Smooth muscle cell of the brain vasculature (primary cell): ENCODE measurements around the gene NR2C1.
"Not testable (repeated sequence)": the region's sequence is repeated elsewhere in the genome, so short reads cannot be mapped to it uniquely, and the experiment has no call there.

Source experiments
- DNase-seq: peaks from one replicate; pipeline ENCODE4 v3.0.0-alpha.2; 2012; ENCODE audit warnings: low read depth, low spot score

Gene NR2C1

DNA sequence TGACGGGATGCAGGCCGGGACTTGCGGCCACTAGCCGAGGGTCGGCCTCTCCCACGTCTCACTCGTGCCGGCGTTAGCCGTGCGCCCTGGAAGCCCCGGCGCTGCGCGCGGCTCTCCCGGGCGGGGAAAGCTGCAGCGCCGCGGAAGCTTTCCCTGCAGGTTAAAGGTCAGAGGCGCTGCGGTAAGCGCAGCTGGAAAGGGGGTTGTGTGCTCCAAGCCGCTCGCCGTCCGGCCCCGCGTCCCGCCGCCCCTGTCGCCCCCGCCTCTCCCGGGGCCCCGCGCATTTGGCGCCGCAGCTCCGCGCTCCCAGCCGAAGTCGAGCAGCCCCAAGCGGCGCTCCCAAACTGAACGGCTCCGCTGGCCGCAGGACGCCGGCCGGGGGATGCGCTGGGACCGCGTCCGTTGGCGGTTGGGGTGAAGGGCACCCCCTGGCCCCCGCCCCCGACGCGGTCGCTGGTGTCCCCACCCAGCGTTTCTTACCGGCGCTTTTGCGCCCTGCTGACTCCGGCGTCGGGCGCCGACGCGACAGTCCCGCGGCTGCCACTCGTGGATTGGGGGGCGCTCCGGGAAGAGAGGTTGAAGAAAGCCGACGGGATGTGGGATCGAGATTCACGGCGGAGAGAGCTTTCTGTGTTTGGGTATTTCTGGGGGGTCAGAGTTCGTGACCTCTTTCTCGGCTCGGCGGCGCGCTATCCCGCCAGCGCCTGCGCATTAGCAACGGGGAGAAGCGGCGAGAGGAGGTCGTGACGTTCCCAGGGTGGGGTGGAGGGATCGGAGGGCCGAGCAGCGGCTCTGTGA lies at the start of gene NR2C1:
Gene NR2C1 (minus strand): TSS at position 719 of the 798 bp plus-strand sequence. CDS start 6,234 bp downstream, outside the sequence.
- peak; percentile 77 for DNase-seq

DNA sequence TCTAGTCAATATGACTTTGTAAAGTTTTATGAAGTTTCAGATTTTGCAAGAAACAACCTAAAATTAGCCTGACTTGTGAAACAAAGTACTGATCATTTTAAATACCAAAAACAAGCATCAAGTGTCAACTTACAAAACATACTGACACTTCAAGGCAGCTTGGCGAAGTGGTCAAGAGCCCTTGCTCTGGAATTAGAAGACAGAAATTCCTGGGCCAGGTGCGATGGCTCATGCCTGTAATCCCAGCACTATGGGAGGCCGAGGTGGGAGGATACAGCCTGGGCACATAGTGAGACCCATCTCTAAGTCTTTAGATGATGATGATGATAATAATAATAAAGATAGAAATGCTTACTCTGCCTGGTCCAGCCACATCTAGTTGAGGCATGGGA lies 45.4 kb upstream of the NR2C1 start:
- DNase-seq: no peak

DNA sequence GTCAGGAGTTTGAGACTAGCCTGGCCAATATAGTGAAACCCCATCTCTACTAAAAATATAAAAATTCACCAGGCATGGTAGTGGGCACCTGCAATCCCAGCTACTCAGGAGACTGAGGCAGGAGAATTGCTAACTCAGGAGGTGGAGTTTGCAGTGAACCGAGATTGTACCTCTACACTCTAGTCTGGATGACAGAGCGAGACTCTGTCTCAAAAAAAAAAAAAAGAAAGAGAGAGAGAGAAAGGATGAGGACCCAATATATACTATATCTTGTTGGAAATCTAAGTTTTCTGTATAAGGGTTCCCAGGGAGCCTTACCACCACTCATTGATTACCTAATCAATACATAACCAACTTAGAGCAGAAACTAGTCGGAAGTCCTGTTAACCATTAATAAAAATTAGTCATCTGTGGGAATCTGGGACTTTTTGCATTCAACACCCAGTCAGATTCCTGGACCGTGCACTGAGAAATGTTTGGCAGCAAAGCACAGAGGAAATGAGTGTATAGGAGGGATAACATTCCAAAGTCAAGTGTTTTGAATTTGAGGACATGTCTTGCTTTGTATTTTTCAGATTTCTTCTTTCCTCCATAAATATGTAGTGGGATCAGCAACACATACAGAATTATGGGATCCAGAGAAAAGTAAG lies 44.8 kb upstream of the NR2C1 start:
- DNase-seq: no peak

DNA sequence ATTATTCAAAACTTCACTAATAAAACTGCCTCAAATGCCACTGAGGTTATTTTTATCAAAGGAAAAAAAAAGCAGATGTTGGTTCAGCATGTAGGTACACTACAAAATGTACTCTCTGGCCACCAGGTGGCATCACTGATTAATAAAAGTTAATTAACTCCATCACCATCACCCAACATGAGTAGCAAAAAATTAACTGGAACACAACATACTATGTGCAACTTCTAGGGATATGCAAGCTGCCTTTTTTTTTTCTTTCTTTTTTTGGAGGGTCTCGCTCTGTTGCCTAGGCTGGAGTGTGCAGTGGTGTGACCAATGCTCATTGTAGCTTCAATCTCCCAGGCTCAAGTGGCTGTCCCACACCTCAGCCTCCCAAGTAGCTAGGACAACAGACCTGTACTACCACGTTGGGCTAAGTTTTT lies 43.8 kb upstream of the NR2C1 start:
- DNase-seq: no peak

DNA sequence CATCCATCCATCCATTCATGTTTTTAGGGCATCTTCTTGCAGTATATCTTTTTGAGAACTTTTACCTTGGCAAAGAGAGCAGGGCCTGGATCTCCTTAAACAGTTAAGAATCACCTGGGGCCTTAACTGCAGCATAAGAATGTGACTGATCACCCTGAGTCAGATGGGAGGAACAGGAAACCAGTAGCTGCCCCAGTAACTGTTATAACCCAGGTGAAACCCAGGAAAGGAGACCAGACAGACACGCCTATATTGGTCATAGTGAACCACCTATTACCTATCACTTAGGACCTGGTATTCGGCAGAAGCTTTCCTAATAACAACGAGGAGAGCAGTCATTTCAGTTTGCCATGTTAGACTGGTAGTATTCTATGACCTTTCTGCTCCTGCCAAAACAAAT lies 43.4 kb upstream of the NR2C1 start:
- DNase-seq: no peak

DNA sequence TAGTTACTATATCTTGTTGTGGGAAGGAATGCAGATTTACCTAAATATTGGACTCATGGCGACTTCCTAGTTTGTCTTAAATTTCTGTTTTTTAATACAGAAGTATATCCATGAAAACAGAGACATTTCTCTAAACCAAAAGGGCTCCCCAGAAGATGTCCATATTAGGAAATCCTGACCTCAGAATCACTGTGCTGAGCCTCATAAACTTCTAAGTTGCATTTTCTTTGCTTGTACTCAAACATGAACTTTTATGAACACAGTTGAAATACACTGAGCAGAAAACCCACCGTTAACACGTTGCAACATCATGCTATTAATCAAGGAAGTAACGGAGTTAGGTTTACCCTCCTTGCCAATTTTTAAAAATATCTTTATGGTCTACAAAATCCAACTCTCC lies 42.9 kb upstream of the NR2C1 start:
- DNase-seq: no peak

DNA sequence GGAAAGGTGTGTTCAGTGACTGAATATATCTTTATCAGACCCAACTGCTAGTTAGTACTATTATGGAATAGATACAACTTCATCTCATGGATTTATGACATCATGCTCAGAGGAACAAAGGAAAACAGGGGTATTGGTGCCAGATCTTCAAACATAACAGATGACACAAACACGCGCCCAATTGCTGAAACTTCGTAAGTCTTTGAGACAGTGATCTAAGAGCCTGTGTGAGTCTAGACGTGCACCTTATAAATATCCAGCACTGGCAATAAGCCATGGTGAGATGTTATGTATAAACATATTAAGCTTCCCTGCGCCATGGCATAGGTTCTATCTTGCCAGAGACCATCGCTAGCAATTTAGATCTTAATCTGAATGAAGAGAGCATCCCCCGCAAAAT lies 42.2 kb upstream of the NR2C1 start:
- no peak for DNase-seq

DNA sequence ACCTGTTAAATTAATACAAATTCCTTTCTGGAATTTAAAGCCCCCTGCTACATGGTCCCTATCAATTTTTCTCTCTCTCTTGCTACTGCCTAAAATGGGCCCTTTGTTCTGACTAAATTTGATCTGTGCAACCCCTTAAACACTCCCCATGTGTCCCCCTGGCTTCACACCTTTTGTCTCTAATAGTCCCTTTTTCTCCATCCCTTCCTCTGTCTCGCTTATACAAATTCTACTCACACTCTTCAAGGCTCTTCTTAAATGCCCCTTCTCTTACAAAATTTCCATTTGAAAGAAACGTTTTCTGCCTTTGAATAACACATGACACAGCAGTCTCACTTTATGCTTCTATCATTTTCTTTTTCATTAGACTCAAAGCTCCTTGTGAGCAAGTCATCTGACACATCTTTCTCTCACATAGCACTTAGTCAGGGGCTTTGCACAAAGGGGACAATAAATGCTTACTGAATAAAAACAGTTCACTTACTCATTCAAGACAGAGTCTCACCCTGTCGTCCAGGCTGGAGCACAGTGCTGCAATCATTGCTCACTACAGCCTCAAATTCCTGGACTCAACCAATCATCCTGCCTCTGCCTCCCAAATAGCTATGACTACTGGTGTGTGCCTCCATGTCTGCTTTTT lies 41.5 kb upstream of the NR2C1 start:
- DNase-seq: no peak

DNA sequence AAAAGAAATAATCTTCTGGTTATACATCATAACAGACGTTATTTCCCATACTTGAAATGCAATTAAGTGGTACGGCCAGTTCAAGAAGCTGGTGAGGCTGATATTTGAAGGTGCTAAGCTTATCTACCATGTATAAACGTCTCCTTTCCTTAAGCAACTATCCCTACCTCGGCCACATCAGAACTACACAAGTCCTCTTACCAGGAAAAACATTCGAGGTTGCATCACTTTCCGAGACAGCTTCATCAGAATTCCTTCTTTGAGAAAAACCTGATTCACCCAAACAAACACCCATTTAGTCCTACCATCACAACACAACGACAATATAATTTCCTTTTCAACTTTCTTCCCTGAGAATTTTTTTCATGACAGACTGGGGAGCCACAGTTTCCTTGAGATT lies 33.9 kb upstream of the NR2C1 start:
- DNase-seq: no peak

DNA sequence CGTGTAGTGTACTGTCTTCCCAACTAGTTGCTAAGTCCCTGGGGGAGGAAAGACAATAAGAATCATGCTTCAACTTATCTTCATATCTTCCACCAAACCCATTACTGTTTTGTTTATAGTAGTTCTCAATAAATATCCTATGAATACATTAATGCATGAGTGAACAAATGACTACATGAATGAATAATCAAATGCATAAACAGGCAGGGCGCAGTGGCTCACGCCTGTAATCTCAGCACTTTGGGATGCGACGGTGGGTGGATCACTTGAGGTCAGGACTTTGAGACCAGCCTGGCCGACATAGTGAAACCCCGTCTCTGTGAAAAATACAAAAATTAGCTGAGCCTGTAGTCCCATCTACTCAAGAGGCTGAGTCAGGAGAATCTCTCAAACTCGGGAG lies 32.1 kb upstream of the NR2C1 start:
- no peak for DNase-seq

DNA sequence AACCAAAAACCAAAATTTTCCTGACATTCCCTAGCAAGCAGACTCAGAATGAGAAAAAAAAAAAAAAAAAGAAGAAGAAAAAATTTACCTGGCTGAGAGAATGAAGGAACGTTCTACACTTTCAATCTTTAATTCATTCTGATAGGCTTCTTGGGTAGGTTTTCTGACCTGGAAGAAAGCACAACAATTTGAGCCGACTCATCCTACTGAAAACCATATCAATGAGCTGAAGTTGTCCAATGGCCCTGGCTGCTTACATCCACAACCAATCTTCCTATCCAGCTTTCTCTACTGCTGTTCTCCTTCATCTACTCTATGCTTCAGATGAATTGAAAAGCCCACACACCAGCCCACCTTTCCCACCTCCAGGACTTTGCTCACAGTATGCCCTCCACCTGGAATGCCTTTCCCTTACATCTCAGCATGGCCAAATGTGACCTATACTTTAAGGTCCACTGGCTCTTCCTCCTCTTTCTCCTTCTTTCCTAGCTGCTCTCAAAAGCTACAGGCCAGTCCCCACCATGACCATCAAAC lies 31.6 kb upstream of the NR2C1 start:
- DNase-seq: no peak

DNA sequence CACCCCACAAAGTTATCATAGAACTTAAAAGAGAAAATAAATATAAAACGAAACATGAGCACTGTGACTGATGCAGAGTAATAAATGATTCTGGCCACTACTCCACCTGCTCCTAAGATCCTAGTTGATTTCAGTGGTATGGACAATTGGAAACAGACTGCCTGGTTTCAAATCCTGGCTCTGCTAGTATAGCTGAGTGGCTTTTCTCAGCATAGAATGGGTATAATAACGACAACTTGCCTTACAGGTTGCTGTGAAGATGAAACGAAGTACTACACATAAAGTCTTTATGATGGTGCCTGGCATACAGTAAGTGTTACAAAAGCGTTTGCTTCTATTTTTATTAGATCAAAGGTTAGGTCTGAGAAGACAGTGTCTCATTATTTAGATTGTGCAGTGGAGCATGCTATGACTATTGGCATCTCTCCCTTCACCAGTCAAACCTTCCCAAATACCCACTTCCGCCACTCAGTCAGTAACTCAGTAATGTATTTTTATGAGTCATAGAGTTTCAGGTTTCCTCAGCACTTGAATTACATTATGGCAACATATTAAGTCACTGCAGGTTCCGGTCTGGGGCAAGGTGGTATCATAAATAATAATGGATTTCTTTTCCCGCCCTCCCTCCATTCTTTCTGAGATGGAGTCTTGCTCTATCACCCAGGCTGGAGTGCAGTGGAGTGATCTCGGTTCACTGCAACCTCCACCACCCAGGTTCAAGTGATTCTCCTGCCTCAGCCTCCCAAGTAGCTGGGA lies 29.7 kb upstream of the NR2C1 start:
- DNase-seq: no peak

DNA sequence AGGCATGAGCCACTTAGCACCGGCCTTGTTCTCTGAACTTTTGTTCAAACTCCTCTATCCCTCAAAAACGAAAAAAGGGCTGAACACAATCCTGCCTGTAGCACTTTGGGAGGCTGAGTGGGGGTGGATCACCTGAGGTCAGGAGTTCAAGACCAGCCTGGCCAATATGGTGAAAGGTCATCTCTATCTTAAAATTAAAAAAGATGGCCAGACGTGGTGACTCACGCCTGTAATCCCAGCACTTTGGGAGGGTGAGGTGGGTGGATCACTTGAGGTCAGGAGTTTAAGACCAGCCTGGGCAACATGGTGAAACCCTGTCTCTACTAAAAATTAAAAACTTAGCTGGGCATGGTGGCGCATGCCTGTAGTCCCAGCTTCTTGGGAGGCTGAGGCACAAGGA lies 28.5 kb upstream of the NR2C1 start:
- not testable (repeated sequence) for DNase-seq

DNA sequence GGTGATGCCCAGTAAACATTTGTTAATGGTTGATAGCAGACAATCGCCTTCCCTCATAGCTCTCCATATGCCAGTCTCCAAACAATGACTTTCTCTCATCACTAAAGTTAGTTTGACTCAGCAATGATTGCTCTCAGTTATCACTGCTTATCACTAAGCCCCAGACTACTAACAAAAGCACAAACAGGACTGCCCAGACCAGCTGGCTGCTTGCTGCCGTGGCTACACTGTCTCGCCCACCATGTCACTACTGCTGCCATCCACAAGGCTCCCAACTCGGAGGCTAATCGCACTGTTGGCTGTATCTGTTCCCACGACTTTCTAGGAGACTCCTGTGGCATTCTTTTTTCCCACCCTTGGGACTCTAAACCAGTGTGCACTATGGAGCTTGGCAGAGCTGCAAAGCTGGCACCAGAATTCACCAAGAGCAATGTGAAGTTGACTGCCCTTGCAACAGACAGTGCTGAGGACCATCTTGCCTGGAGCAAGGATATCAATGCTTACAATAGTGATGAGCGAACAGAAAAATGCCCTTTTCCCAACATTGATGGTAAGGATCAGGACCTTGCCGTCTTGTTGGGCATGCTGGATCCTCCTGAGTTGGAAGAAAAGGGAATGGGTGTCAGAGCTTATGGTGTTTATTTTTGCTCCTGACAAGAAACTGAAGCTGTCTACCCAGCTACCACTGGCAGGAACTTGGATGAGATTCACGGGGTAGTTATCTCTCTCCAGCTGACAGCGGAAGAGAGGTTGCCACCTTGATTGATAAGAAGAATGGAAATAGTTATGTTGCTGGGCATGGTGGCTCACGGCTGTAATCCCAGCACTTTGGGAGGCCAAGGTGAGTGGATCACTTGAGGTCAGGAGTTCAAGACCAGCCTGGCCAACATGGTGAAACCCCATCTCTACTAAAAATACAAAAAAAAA lies 27.1 kb upstream of the NR2C1 start:
- DNase-seq: no peak

DNA sequence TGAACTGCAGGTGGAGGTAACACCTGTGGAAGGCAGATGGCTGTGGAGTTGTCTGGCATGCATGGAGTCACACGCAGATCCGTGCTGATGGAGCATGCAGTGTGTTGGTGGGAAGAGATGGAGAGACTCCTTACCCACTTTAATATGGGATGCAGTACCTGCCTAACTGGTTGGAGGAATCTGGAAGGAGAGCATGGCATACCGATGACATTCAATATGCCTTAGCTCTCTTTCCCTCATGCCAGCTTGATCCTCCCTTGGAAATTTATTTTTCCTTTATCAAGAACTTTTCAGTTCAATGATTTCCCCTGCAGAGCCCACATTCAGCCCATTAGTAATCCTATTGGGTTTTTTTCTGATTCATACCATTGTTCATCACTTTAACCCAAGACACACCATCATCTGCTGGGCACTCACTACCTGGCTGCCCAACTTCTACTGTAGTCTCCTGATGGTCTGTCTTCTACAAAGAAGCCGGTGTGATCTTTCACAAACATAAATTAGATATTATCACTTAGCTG lies 25.9 kb upstream of the NR2C1 start:
- no peak for DNase-seq

DNA sequence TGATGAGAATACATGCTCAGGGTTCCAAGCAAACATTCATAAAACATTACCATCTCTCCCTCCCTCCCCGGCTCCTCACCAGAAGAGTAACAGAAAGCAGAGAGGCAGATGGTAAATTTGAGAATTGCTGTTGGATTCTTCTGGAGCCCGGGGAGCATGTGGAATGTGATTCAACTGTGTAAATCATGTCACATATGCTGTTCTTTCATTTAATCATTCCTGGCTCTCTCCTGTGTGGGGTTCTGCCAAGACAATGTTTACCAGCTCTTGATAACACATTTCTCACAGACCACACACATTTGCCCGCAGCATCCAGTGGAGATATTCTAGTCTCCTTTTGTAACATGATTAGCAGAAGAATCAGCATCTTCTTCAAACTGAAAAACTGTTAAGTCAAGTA lies 23.4 kb upstream of the NR2C1 start:
- no peak for DNase-seq

DNA sequence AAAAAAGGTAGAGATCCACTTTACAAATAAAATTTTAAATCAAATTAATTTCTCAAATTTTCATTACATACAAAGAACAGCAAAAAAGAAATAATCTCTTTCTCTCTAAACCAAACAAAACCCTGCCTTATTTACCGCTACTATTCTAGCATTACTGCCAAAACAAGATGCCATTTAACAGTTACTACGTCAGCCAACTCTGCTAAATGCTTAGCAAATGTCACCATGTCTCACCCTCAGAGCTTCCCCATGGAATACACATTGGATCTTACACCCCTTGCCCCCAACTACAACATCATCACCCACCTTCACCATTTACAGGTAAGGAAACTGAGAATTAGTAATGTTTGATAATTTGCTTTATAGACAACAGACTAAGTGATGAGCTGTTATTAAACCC lies 23.0 kb upstream of the NR2C1 start:
- no peak for DNase-seq

DNA sequence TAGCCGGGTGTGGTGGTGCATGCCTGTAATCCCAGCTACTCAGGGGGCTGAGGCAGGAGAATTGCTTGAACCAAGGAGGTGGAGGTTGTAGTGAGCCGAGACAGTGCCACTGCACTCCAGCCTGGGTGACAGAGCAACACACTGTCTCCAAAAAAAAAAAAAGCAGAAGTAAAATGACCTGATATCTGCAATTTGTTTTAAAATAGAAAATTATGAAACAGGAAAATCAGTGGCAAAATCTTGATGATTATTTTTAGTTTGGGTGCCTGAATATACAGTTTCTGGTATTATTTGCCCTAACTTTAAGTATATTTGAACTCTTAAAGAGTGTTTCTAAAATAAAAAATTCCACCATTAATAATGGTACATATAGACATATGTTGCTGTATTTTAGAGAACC lies 22.4 kb upstream of the NR2C1 start:
- DNase-seq: not testable (repeated sequence)

DNA sequence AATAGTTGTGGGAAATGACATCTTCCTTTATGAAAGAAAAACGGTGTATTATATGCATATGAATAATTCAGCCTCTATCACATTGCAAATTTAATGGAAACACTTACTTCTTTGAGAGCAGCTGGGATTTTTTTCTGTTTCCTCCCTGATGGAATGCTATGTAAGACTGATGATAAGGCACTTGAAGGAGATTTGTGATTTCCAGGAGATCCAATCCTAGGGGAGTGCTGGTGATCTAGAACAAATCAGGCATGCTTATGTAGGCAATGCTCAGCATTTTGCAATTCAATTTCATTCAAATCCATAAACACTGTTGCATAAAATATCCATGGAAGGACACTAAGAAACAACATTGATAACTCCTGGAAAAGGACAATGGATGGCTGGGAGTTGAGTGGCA lies 16.0 kb upstream of the NR2C1 start:
- no peak for DNase-seq

DNA sequence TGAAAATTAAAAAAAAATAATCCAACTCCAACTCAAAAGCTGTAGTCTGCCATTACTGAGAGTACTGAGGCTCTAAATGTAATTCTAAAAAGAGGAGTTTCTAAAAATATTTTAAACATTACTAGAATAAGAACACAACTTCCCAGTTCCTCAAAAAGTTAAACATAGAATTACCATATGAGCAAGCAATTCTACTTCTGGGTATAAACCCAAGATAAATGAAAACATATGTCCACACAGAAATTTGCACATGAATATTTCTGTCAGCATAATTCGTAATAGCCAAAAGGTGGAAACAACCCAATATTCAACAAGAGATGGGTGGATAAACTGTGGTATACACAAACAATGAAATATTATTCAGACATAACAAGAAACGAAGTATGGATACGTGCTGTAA lies 15.0 kb upstream of the NR2C1 start:
- no peak for DNase-seq

DNA sequence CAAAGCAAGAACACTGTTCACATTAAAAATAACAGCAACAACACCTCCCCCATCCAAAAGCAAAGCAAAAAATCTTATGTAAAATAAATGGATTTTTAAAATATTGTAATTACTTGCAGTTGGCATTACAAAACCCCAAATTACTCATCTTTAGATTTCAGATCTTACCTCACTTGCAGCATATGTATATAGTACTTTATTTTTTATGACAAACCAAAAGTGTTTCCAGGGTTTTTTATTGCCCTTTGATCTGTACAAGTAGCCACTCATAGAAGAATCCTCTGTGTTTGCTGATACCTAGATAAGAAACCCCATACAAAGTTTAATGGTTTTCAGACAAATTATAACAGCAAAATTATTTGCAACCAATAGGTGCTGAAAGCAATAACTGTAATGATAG lies 12.2 kb upstream of the NR2C1 start:
- DNase-seq: no peak
